ENCODE results near the gene RPGRIP1L. TPM values are rescaled to one million over a fixed set of nuclear protein-coding genes. Genes with fewer than 3 reads are reported as not detected.
A peak's percentile ranks its signal among the peaks of the same experiment; 100 is the strongest.

Gene RPGRIP1L
- total RNA-seq, 2 donors from 2014 or later, result 6.1 to 12.1 TPM

GRCh38 chr16:53745086-53745485, 41.4 kb upstream of the RPGRIP1L start:
- Histone ChIP-seq H3K27ac (no peak overlapping the region), H3K4me3 (no peak overlapping the region), H3K36me3 (no peaks in the 10 kb centered on the region), H3K27me3 (replicated peaks; ENCODE audit: insufficient read depth) (no peaks in the 10 kb centered on the region), H3K9me3 (no peaks in the 10 kb centered on the region), H3K4me1 (replicated peaks) (no peaks in the 10 kb centered on the region)
- DNase-seq (ENCODE audit: low spot score), result no peak
- intact Hi-C loops (cut with DNase I), result no loop called here
- 12% methylated on average over 3 of the region's 3 CpGs for WGBS
- TF ChIP-seq CTCF (IDR thresholded peaks at IDR 0.05) (no peak), POLR2AphosphoS5 (IDR thresholded peaks at IDR 0.05) (no peak)

GRCh38 chr16:53744449-53744848, 40.8 kb upstream of the RPGRIP1L start:
- H3K4me3 ChIP-seq, result no peak overlapping the region
- no peaks in the 10 kb centered on the region for H3K27me3 ChIP-seq (replicated peaks; ENCODE audit: insufficient read depth)
- intact Hi-C loops (cut with DNase I), result no loop called here
- H3K9me3 ChIP-seq, result no peaks in the 10 kb centered on the region
- no peak for DNase-seq (ENCODE audit: low spot score)
- WGBS, result 35% methylated on average over 3 of the region's 3 CpGs
- H3K36me3 ChIP-seq, result no peaks in the 10 kb centered on the region
- TF ChIP-seq POLR2AphosphoS5 (IDR thresholded peaks at IDR 0.05) (no peak), CTCF (IDR thresholded peaks at IDR 0.05) (no peak), POLR2A (IDR thresholded peaks at IDR 0.05) (no peak)
- no peaks in the 10 kb centered on the region for H3K4me1 ChIP-seq (replicated peaks)
- no peak overlapping the region for H3K27ac ChIP-seq

- DNase-seq (ENCODE audit: low spot score), result no peak
- TF ChIP-seq POLR2AphosphoS5 (IDR thresholded peaks at IDR 0.05), result no peak
- peak in 3 of 4 experiments; percentile 15 to 29 (median 25) for TF ChIP-seq CTCF (IDR thresholded peaks at IDR 0.05)
- intact Hi-C loops (cut with DNase I), result no loop called here
These were observed 39.5 kb upstream of the RPGRIP1L start for GRCh38 chr16:53743149-53743566.

GRCh38 chr16:53741546-53741945, 37.9 kb upstream of the RPGRIP1L start:
- Histone ChIP-seq H3K9me3 (no peaks in the 10 kb centered on the region), H3K36me3 (no peaks in the 10 kb centered on the region), H3K27ac (no peak overlapping the region), H3K4me1 (replicated peaks) (no peaks in the 10 kb centered on the region), H3K4me3 (no peak overlapping the region), H3K27me3 (replicated peaks; ENCODE audit: insufficient read depth) (no peaks in the 10 kb centered on the region)
- intact Hi-C loops (cut with DNase I), result no loop called here
- TF ChIP-seq POLR2AphosphoS5 (IDR thresholded peaks at IDR 0.05) (no peak), POLR2A (IDR thresholded peaks at IDR 0.05) (no peak), CTCF (IDR thresholded peaks at IDR 0.05) (no peak)
- DNase-seq (ENCODE audit: low spot score), result no peak
- 79% methylated on average over 2 of the region's 2 CpGs for WGBS

More at GRCh38 chr16:53743149-53743566, 39.5 kb upstream of the RPGRIP1L start:
- no peaks in the 10 kb centered on the region for H3K27me3 ChIP-seq (replicated peaks; ENCODE audit: insufficient read depth)
- no peak overlapping the region for H3K27ac ChIP-seq
- WGBS, result 82% methylated on average over 3 of the region's 3 CpGs
- no peak overlapping the region for H3K4me3 ChIP-seq
- H3K9me3 ChIP-seq, result no peaks in the 10 kb centered on the region
- no peaks in the 10 kb centered on the region for H3K36me3 ChIP-seq
- H3K4me1 ChIP-seq (replicated peaks), result no peaks in the 10 kb centered on the region

GRCh38 chr16:53740933-53741531, 37.4 kb upstream of the RPGRIP1L start:
- intact Hi-C loops (cut with DNase I), result no loop called here
- no peaks in the 10 kb centered on the region for H3K4me1 ChIP-seq (replicated peaks)
- H3K27me3 ChIP-seq (replicated peaks; ENCODE audit: insufficient read depth), result no peaks in the 10 kb centered on the region
- no peak overlapping the region for H3K27ac ChIP-seq
- H3K36me3 ChIP-seq, result no peaks in the 10 kb centered on the region
- H3K4me3 ChIP-seq, result no peak overlapping the region
- H3K9me3 ChIP-seq, result no peaks in the 10 kb centered on the region
- DNase-seq (ENCODE audit: low spot score), result no peak
- TF ChIP-seq POLR2AphosphoS5 (IDR thresholded peaks at IDR 0.05), result no peak
- no peak for TF ChIP-seq POLR2A (IDR thresholded peaks at IDR 0.05)
- no peak for TF ChIP-seq CTCF (IDR thresholded peaks at IDR 0.05)
- 77% methylated on average over 3 of the region's 3 CpGs for WGBS

Measured in prostate gland (tissue), 2 donors.